Femur (tissue), 1 donor: ENCODE measurements around the gene TMEM92.
A peak's percentile ranks its signal among the peaks of the same experiment; 100 is the strongest.
"Not testable (repeated sequence)": the region's sequence is repeated elsewhere in the genome, so short reads cannot be mapped to it uniquely, and the experiment has no call there.

Experiments
- DNase-seq: peaks from one replicate; pipeline ENCODE4 v3.0.0-alpha.2; 2017

Gene TMEM92

GRCh38 chr17:50276588-50277356, 2.5 kb downstream of the TMEM92 start:
- DNase-seq, result peak; percentile 14

- DNase-seq, result peak; percentile 16
Measured at GRCh38 chr17:50277357-50277754, 3.1 kb downstream of the TMEM92 start.

- no peak for DNase-seq
Measured at GRCh38 chr17:50278526-50279180, 4.4 kb downstream of the TMEM92 start.

DNA sequence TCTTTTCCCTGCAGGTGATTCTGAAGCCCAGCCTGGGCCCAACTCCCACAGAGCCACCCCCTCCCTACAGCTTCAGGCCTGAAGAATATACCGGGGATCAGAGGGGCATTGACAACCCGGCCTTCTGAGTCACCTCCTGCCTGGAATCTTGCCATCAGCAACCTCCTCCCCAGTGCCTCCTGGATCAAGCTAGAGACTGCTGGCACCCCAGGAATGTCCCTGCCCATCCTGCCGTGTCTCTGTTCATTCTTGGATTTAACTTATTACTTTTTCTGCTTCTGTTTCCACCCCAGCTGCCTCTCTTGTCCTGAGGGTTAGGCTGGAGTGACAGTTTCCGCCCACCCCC, 4.9 kb downstream of the TMEM92 start:
- no peak for DNase-seq

DNA sequence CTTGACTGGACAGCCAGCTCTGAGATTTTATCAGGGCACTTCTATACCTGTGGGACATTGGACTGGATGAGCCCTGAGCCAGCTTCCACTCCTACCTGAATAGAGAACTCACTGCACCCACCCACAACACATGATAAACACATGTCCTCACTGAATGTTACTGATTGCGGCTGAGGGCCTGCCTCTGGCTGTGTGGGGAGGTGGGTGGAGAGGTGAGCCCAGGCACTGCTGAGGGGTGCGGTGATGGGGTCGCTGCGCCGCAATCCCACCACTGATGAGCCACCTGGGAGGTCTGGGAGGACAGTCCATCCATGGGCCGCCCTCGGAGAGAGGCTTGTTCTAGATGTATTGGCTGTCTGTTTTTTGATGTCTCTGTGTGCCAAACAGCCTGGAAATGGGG, 5.4 kb downstream of the TMEM92 start:
- no peak for DNase-seq

DNA sequence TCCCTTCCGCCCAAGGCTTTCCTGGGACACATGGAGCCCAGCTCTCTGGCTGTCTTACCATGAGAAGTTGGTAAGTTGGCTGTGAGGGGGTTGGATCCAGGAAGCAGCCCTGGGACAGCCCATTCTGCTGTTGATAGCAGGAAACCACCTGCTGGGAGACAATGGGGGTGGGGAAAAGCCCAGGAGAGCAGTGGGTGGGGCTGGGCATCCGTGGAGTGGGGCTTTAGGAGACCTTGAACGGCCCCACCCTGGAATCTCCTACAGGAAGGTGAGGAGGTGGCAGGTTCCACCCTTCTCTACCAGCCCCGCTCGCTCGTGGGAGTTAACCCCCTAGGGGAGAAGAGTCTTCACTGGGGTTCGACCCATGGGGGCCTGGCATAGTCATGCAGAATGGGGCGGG, 5.8 kb downstream of the TMEM92 start:
- no peak for DNase-seq

- DNase-seq, result no peak
Measured at GRCh38 chr17:50280801-50281441, 6.7 kb downstream of the TMEM92 start.

GRCh38 chr17:50281739-50282401, 7.6 kb downstream of the TMEM92 start:
- DNase-seq, result no peak

- no peak for DNase-seq
Measured at GRCh38 chr17:50283246-50283645, 9.0 kb downstream of the TMEM92 start.

DNA sequence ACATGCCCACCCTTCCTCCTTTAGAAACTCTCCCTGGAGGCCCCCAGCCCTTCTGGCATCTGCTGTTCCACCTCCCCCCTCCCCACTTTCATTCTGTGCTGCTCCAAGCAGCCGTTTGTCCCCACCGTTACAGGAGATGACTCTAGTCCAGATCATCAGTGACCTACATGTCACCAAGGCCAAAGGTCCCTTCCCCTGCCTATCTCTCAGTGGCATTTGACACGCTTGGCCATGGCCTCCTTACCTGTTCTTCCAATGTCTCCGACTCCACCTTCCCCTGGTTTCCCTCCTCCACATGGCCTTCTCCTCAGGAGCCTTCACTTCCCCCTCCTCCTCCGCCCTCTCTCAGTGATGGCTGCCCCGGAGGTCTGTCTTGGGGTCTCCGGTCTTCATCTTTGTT, 9.4 kb downstream of the TMEM92 start:
- DNase-seq, result no peak

- DNase-seq, result no peak
Measured at GRCh38 chr17:50285941-50286340, 11.7 kb downstream of the TMEM92 start.

DNA sequence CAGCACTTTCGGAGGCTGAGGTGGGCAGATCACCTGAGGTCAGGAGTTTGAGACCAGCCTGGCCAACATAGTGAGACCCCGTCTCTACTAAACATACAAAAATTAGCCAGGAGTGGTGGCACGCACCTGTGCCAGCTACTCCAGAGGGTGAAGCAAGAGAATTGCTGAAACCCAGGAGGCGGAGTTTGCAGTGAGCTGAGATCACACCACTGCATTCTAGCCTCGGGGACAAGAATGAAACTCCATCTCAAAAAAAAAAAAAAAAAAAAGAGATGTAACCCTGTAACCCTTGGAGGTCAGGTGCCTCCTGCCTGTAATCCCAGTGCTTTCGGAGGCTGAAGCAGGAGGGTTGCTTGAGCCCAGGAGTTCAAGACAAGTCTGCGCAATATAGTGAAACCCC, 13.0 kb downstream of the TMEM92 start:
- not testable (repeated sequence) for DNase-seq

- no peak for DNase-seq
Measured at GRCh38 chr17:50288306-50288705, 14.0 kb downstream of the TMEM92 start.

DNA sequence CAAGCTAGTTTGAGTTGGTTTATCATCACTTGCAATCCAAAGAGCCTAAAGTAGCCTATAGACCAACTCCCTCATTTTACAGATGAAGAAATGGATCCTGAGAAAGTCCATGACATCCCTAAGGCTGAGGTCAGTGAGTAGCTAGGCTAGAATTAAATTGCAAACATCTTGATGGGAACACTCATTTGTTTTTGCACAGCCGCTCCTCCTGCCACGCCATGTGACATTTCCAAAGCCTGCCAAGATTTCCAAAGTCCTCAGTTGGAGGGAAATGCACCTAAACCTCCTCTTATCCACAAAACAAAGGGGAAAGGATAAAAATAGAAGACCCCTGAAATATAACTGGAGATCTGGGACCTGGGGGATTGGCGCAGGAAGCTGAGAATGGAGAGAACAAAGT, 15.0 kb downstream of the TMEM92 start:
- DNase-seq, result no peak

GRCh38 chr17:50289991-50290702, 15.9 kb downstream of the TMEM92 start:
- peak; percentile 85 for DNase-seq

GRCh38 chr17:50290933-50291332, 16.7 kb downstream of the TMEM92 start:
- no peak for DNase-seq

- DNase-seq, result no peak
Measured at GRCh38 chr17:50292465-50292864, 18.2 kb downstream of the TMEM92 start.

DNA sequence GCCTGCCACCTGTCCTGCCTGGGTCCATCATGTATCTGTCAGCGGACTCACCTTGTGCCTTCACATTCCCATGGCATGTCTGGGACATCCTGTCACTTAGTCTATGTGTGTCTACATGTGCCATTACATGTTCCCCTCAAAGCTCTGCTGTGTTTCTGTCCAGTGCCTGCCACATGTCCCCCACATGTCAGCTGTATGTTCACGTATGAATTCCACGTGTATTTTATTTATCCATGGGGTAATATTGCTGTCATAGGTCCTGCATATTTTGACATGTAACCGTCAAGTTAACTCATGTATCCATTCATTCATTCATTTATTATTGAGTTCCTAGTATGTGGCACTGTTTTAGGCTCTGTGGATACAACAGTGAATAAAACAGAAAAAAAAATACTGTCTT, 20.8 kb downstream of the TMEM92 start:
- DNase-seq, result no peak

DNA sequence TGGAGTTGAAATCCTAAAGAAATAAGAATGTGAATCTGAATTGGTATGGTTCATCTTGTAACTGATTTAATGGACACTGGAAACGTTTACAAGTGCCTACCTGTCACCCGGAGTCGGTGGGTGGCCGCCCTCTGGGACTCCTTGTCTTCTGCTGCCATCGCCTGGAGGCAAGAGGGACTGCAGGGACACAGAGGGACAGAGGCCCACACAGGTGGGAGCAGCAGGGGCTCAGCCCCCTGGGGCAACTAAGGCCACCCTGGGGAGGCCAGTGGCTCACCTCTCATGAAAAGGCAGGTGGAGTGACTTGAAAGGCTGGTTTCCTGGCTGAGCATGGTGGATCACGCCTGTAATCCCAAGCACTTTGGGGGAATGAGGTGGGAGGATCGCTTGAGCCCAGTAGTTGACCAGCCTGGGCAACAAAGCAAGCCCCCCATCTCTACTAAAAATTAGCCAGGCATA, 23.2 kb downstream of the TMEM92 start:
- DNase-seq, result peak; percentile 84

DNA sequence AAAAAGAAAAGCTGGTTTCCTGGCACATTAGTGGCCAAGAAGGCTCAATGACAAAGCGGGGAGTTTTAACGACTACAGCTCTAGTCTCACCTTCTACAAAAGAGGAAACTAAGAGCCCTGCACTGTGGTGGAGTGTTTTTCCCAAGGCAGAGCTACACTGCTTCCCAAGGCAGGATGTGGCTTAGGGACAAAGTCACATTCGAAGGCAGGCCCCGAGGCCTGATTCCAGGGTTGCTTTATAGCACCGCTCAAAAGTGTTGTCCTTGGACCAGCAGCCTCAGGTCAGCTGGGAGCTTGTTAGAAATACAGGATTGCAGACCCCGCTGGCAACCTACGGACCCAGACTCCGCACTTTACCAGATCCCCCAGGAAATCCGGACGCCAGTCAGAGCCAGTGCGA, 23.8 kb downstream of the TMEM92 start:
- no peak for DNase-seq

- DNase-seq, result no peak
Measured at GRCh38 chr17:50299776-50300175, 25.5 kb downstream of the TMEM92 start.

DNA sequence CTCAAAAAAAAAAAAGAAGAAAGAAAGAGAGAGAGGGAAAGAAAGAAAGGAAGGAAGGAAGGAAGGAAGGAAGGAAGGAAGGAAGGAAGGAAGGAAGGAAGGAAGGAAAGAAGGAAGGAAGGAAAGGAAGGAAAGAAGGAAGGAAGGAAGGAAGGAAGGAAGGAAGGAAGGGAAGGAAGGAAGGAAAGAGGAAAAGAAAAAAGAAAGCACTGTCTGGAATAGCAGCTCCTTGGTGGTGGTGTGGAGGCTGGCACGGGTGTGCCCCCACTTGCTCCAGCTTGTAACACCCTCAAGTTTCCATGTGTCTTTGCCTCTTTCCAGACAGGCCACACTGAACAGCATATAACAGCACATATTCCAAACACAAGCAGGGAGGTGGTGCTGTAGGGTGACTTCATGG, 26.6 kb downstream of the TMEM92 start:
- DNase-seq, result not testable (repeated sequence)
